ENCODE results near the gene MTX2.

GRCh38 chr2:176385219-176385759 is 116.0 kb downstream of the MTX2 start:
- TF ChIP-seq CEBPB (IDR thresholded peaks at IDR 0.05) (no peak), YY1 (IDR thresholded peaks at IDR 0.05; ENCODE audit: low read depth) (no peak), USF1 (IDR thresholded peaks at IDR 0.05) (no peak), EGR1 (IDR thresholded peaks at IDR 0.05) (no peak), TEAD4 (IDR thresholded peaks at IDR 0.05) (no peak), CREB1 (IDR thresholded peaks at IDR 0.05; ENCODE audit: low read depth) (no peak), TAF1 (IDR thresholded peaks at IDR 0.05; ENCODE audit: low read depth) (no peak), RAD21 (IDR thresholded peaks at IDR 0.05; ENCODE audit: low read depth) (no peak), REST (IDR thresholded peaks at IDR 0.05; ENCODE audit: low read depth) (no peak)
